BJ (cell line): ENCODE results near the gene MARCHF3. TPM values are rescaled to one million over a fixed set of nuclear protein-coding genes. Genes with fewer than 3 reads are reported as not detected.

ENCODE experiments used
- CTCF ChIA-PET: fragments of 350-600 bp; formaldehyde crosslinking; extraction: SDS; loops from one replicate; lab custom pipeline; 2021; ENCODE audit warnings: antibody characterized with exemption, inconsistent platforms; lab: Yijun Ruan, JAX
- POLR2A ChIA-PET: fragments of 300-600 bp; sonication (Branson Sonifier 250); formaldehyde crosslinking; extraction: SDS; loops from one replicate; lab custom pipeline; 2021; ENCODE audit warnings: antibody characterized with exemption; lab: Charles Lee
- DNase-seq: peaks from one replicate; pipeline ENCODE4 v3.0.0-alpha.2; 2011; ENCODE audit warnings: low read depth
- H3K27me3 ChIP-seq: 2 replicates; pipeline ENCODE4 v1.6.0; 2011; ENCODE audit warnings: low read length; ENCODE audit not compliant: control insufficient read depth, insufficient read depth
- H3K36me3 ChIP-seq: 2 replicates; pipeline ENCODE4 v1.5.1; 2011; ENCODE audit warnings: low read length; ENCODE audit not compliant: control insufficient read depth, insufficient read depth
- H3K4me3 ChIP-seq: 2 replicates; pipeline ENCODE4 v1.5.1; 2011; ENCODE audit warnings: low read depth, mild to moderate bottlenecking, control low read depth, low read length
- polyA plus RNA-seq: library from polyadenylated mRNA; depleted of rRNA; stranded (reverse); fragments of >200 nt; gene quantifications from 2 replicates; pipeline ENCODE4 v1.2.3, GENCODE V29; 2011
- TF ChIP-seq, protein P1 (sequence below): IDR thresholded peaks from 2 replicates; pipeline ENCODE4 v1.5.1; 2011; ENCODE audit warnings: low read depth, mild to moderate bottlenecking, control low read depth, inconsistent platforms, low read length, moderate library complexity; ENCODE audit not compliant: insufficient read depth

Gene MARCHF3
- polyA plus RNA-seq, 1 experiment, result 8.6 TPM

DNA sequence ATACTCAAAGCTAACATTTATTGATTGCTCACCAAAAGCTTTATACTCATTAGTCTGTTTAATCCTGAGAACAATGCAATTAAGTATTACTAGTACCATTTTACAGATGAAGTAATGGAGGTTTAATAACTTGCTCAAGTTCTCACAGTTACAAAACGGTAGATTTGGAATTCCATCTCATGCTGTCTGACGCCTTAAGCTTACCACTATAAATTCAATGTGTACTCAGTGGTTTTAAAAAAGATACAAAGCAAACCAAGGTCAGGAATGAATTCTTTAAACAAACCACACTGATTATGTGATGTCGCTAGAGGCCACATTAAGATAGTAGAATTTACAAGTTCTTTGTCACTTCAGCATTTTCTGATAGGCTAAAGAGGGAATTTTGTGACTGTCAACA is 44.1 kb upstream of the MARCHF3 start:
- H3K27me3 ChIP-seq, result no peaks in the 10 kb centered on the region
- H3K36me3 ChIP-seq, result no peaks in the 10 kb centered on the region
- H3K4me3 ChIP-seq, result no peak overlapping the region
- POLR2A ChIA-PET, result no interaction called here
- CTCF ChIA-PET, result interaction anchor here (1.6 to 1.8 kb wide), 2 partner anchors 10 to 11 kb away, joined by 4 to 5 read pairs; no protein-coding TSS in a partner anchor
- no peak for DNase-seq
- TF ChIP-seq, protein P1, sequence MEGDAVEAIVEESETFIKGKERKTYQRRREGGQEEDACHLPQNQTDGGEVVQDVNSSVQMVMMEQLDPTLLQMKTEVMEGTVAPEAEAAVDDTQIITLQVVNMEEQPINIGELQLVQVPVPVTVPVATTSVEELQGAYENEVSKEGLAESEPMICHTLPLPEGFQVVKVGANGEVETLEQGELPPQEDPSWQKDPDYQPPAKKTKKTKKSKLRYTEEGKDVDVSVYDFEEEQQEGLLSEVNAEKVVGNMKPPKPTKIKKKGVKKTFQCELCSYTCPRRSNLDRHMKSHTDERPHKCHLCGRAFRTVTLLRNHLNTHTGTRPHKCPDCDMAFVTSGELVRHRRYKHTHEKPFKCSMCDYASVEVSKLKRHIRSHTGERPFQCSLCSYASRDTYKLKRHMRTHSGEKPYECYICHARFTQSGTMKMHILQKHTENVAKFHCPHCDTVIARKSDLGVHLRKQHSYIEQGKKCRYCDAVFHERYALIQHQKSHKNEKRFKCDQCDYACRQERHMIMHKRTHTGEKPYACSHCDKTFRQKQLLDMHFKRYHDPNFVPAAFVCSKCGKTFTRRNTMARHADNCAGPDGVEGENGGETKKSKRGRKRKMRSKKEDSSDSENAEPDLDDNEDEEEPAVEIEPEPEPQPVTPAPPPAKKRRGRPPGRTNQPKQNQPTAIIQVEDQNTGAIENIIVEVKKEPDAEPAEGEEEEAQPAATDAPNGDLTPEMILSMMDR, result no peak

DNA sequence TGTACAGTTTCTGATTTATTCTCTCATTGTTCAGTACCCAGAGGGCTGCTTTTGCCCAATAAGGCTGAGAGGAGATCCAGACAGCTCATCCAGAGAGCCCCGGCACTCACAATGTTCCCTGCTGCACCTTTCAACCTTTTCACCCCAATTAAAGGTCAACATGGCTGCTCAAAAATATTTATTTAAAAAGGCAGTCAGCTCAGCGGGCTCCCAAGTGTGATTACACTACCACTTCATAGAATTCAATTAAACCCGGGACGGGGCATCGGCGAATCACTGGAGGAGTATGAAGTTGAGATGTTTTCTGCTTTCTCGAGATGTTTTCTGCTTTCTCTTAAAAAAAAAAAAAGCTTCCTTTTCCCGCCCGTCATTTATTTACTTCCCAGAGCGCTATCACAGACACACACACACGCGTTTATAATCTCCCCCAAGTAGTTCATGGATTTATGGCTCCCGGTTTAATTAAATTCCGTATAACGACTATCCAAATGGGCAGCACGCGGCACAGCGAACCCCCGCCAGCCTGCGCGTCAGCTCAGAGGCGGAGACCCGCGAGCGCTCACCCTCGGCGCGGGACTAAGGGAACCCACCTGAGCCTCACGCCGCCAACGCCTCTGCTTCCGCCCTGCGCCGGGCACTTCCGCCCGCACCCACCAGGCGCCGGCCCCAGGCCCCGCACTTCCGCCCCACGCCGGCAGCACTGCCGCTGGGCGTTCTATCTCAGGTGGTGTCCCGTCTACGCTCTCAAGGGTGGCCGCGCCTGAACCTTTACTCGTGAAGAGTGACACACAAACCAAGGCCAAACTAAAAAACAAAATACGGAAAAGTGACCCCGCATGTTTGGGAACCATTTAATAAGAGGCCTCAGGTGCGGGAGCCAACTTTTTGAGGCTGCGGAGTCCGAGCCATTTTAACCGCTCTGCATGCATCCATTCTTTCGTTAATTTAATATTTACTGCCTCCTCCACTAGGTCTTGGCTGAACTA is 42.8 kb upstream of the MARCHF3 start, which contains the start of gene C5orf63:
Gene C5orf63, minus strand, starts transcription at position 642 of the 986 bp plus-strand sequence. CDS start 14,507 bp downstream, outside the sequence.
- no peak for DNase-seq
- no peaks in the 10 kb centered on the region for H3K36me3 ChIP-seq
- H3K4me3 ChIP-seq, result peak within 1 kb of the TSS; percentile 60
- H3K27me3 ChIP-seq, result no peaks in the 10 kb centered on the region
- POLR2A ChIA-PET, result no interaction called here
- TF ChIP-seq, protein P1, result no peak
- CTCF ChIA-PET, result interaction anchor here (0.7 to 1.8 kb wide), 4 partner anchors 10 to 13 kb away, joined by 3 to 5 read pairs (median 4); no protein-coding TSS in a partner anchor

DNA sequence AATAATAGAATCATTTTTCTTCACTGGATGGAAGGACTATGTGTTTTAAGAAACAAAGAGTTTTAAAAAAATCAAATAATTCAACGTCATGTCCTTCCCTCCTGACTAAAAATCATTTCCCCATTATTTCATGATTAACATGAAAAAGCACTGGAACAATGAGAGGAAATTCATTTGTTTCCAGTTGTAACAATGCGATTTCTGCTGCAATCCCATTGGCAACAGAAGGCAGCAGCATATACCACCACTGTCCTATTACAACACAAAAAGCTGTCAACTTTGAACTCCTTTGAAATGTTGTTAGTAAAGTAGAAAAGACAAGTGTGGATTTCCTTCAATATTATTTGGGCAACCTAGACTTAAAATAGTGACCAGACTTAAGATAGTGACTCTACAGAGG is 39.9 kb upstream of the MARCHF3 start:
- TF ChIP-seq, protein P1, result no peak
- ChIA-PET POLR2A (no interaction called here), CTCF (no interaction called here)
- H3K4me3 ChIP-seq, result no peak overlapping the region
- H3K27me3 ChIP-seq, result no peaks in the 10 kb centered on the region
- no peaks in the 10 kb centered on the region for H3K36me3 ChIP-seq
- no peak for DNase-seq

DNA sequence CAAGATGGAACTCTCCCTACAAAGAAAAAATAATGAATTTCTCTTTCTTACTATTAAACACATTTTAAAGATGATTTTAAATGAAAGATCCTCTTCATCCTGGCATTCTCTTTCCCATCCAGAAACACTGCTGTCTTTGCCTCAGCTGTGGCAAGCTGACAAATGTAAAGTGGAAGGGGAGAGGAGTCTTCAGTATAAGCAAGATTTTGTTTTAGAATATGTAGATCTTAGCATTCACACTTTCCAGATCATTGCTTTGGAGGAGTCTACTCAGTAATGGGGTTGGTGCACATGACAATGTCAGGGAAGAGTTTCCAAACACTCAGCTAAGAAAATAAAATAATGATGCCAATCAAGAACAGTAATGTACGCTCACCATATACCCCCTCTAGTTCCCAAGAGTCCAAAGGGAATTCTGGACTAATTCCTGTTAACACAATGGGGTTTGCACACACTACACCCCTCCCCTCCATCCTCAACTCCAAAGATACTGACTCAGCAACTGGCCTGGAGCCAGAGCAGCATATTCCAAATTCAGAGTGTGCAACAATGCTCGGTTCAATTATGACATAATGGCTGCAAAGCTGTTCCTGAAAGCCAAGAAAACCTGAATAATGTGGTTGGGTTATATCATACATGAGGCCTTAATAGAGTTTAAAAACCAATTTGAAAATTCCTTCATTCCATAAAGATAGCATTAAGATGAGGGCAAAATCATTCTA is 38.3 kb upstream of the MARCHF3 start:
- ChIA-PET CTCF (interaction anchor here (0.8 kb wide), 1 partner anchor 11 kb away, joined by 3 read pairs; no protein-coding TSS in a partner anchor), POLR2A (no interaction called here)
- no peaks in the 10 kb centered on the region for H3K27me3 ChIP-seq
- H3K4me3 ChIP-seq, result no peak overlapping the region
- no peaks in the 10 kb centered on the region for H3K36me3 ChIP-seq
- TF ChIP-seq, protein P1, result no peak
- no peak for DNase-seq

DNA sequence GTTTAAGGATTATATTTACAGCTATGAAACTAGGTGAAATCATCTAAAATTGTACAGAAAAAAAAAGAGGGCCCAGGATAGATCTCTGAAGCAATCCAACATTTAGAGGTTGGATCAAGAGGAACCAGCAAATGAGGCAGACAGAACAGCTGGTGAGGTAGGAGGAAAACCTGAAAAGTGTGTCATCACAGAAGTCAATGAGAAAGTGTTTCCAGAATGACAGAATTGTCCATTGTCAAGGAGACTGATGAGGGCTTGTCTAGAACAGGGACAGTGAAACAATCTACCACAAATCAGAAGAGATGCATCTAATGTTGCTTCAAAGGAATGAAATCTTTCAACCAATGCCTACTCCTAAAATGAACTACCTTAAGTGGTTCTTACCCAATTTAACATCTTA is 36.4 kb upstream of the MARCHF3 start:
- TF ChIP-seq, protein P1, result no peak
- ChIA-PET CTCF (no interaction called here), POLR2A (no interaction called here)
- Histone ChIP-seq H3K36me3 (no peaks in the 10 kb centered on the region), H3K4me3 (no peak overlapping the region), H3K27me3 (no peaks in the 10 kb centered on the region)
- DNase-seq, result no peak
